Gastrocnemius medialis (tissue), 4 donors: ENCODE measurements around the gene FNDC3B. TPM values are rescaled to one million over a fixed set of nuclear protein-coding genes. Genes with fewer than 3 reads are reported as not detected.

Experiments
- ATAC-seq, 2 donors: fragments of 150-250 bp; one replicate each; pipeline ENCODE4 v1.9.1; 2016
- DNase-seq, 2 donors: peaks; one replicate each; pipeline ENCODE4 v3.0.0-alpha.2; 2019
- H3K27ac ChIP-seq, 4 donors: fragments of 200-600 bp; sonication (generic); 1 replicate in 1 of 4; 2 replicates in 3 of 4; pipeline ENCODE4 v1.5.1; 2016 to 2018; ENCODE audit warnings: mild to moderate bottlenecking in 2 of 4, moderate library complexity in 1 of 4
- H3K27me3 ChIP-seq, 3 donors: fragments of 200-600 bp; sonication (generic) in 2 of 3; 1 replicate in 1 of 3; 2 replicates in 2 of 3; pipeline versions ENCODE4 v1.5.1 to v1.6.0; 2016 to 2019; ENCODE audit warnings: mild to moderate bottlenecking in 1 of 3, moderate library complexity in 1 of 3
- H3K36me3 ChIP-seq, 2 donors: fragments of 200-600 bp; sonication (generic) in 1 of 2; one replicate each; pipeline ENCODE4 v1.5.1; 2017 to 2018
- H3K4me1 ChIP-seq, 2 donors: fragments of 200-600 bp; sonication (generic) in 1 of 2; one replicate each; pipeline ENCODE4 v1.5.1; 2016 to 2017; ENCODE audit warnings: mild to moderate bottlenecking in 2 of 2
- H3K4me3 ChIP-seq, 4 donors: fragments of 200-600 bp; sonication (generic) in 3 of 4; 1 replicate in 1 of 4; 2 replicates in 3 of 4; pipeline ENCODE4 v1.5.1; 2016 to 2019; ENCODE audit warnings: mild to moderate bottlenecking in 2 of 4
- H3K9me3 ChIP-seq, 3 donors: fragments of 200-600 bp; sonication (generic) in 2 of 3; 1 replicate in 1 of 3; 2 replicates in 2 of 3; pipeline ENCODE4 v1.5.1; 2016 to 2019
- POLR2A ChIP-seq, 2 donors: fragments of 450-650 bp; IDR thresholded peaks; one replicate each; pipeline ENCODE4 v1.6.1; 2017; ENCODE audit warnings: antibody characterized with exemption in 2 of 2, mild to moderate bottlenecking in 2 of 2, moderate library complexity in 2 of 2
- in situ Hi-C, 4 donors: fragments of 200-750 bp; cut with MboI; loops; one replicate each; pipeline versions ENCODE4 v1.15.0 to v1.8.0; 2017; ENCODE audit warnings: low sequenced_read_pairs in 4 of 4
- intact Hi-C: fragments of 100-400 bp; cut with DNase I; formaldehyde crosslinking; loops from one replicate; pipeline ENCODE4 v1.15.1; 2023; ENCODE audit warnings: low total_unique reads
- total RNA-seq, 4 donors: library from RNA; depleted of rRNA; stranded (reverse); fragments of >200 nt; gene quantifications; one replicate each; pipeline versions ENCODE4 v1.1.0 to v1.2.3, GENCODE V29; 2016
- TF ChIP-seq, protein P1 (sequence below), 5 experiments: fragments of 450-650 bp in 3 of 5; fragments of 200-600 bp in 2 of 5; sonication (generic) in 2 of 5; IDR thresholded peaks in 4 of 5; conservative IDR thresholded peaks in 1 of 5; 1 replicate in 4 of 5; 2 replicates in 1 of 5; pipeline ENCODE4 v1.5.1; 2016 to 2019; ENCODE audit warnings: antibody characterized with exemption in 5 of 5, mild to moderate bottlenecking in 3 of 5, moderate library complexity in 3 of 5

Gene FNDC3B
- total RNA-seq, 4 donors from 2014 or later: 42.5 to 110 (median 74.2) TPM

DNA sequence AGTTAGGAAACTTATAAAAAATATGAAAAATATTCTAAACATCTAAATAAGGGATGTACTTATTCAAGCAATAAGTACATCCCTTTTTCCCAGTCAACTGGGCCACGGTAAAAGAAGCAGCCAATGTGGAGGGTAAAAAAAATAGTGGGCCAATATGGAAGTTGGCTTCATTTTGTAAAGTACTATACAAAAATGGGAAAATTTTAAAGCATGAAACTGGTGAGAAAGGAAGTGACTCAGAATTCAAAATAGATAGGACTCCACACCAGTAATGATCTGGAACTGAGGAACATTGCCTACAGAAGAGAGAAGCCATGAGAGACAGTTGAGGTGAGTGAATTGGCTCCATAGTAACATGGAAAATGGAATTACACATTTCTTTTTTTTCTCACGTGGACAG lies 108.9 kb downstream of the FNDC3B start:
- in situ Hi-C loops (no loop called here), intact Hi-C loops (no loop called here)
- no peak overlapping the region for H3K4me3 ChIP-seq
- peaks cover 41 to 52% of the 10 kb centered on the region in 2 donors for H3K4me1 ChIP-seq
- no peaks in the 10 kb centered on the region for H3K27me3 ChIP-seq
- H3K9me3 ChIP-seq: no peaks in the 10 kb centered on the region
- DNase-seq: no peak
- TF ChIP-seq, protein P1, sequence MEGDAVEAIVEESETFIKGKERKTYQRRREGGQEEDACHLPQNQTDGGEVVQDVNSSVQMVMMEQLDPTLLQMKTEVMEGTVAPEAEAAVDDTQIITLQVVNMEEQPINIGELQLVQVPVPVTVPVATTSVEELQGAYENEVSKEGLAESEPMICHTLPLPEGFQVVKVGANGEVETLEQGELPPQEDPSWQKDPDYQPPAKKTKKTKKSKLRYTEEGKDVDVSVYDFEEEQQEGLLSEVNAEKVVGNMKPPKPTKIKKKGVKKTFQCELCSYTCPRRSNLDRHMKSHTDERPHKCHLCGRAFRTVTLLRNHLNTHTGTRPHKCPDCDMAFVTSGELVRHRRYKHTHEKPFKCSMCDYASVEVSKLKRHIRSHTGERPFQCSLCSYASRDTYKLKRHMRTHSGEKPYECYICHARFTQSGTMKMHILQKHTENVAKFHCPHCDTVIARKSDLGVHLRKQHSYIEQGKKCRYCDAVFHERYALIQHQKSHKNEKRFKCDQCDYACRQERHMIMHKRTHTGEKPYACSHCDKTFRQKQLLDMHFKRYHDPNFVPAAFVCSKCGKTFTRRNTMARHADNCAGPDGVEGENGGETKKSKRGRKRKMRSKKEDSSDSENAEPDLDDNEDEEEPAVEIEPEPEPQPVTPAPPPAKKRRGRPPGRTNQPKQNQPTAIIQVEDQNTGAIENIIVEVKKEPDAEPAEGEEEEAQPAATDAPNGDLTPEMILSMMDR (IDR thresholded peaks at IDR 0.05 in 4 of 5, conservative IDR thresholded peaks at IDR 0.05 in 1 of 5): no peak
- TF ChIP-seq POLR2A (IDR thresholded peaks at IDR 0.05): no peak
- no peak for ATAC-seq
- no peaks in the 10 kb centered on the region for H3K36me3 ChIP-seq
- peak overlapping the region in 1 of 4 donors; percentile 3 for H3K27ac ChIP-seq

- ATAC-seq: no peak
- no peaks in the 10 kb centered on the region for H3K36me3 ChIP-seq
- TF ChIP-seq POLR2A (IDR thresholded peaks at IDR 0.05): no peak
- TF ChIP-seq, protein P1 (IDR thresholded peaks at IDR 0.05 in 4 of 5, conservative IDR thresholded peaks at IDR 0.05 in 1 of 5): no peak
- DNase-seq: no peak
- H3K4me3 ChIP-seq: no peak overlapping the region
- peak overlapping the region in 1 of 4 donors; percentile 3 for H3K27ac ChIP-seq
- H3K27me3 ChIP-seq: no peaks in the 10 kb centered on the region
- peaks cover 48 to 59% of the 10 kb centered on the region in 2 donors for H3K4me1 ChIP-seq
- no peaks in the 10 kb centered on the region for H3K9me3 ChIP-seq
- intact Hi-C loops (no loop called here), in situ Hi-C loops (no loop called here)
Measured at GRCh38 chr3:172148702-172149565, 109.6 kb downstream of the FNDC3B start.

DNA sequence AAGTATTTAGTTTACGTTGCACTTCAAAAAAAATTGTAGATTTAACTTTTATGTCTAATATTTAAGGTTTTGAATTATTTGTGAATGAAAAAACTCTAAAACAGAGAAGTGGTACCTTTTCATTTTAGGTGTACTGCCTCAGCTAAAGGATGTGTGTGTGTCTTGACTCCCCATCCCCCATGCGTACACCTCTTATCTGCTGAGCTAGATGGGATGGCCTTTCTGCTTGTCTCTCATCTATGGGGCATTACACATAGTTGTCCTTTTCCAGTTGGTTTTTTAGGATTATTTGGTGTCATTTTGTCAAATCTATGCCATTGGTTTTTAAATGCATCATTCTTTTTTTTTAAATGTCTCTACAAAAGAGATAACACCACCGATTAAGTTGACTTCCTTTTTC lies 110.9 kb downstream of the FNDC3B start:
- H3K4me1 ChIP-seq: peaks cover 61 to 66% of the 10 kb centered on the region in 2 donors
- in situ Hi-C loops: no loop called here
- no peak for DNase-seq

GRCh38 chr3:172150913-172151650 lies 111.7 kb downstream of the FNDC3B start:
- H3K27ac ChIP-seq: peak overlapping the region in 3 of 4 donors; percentile 83 to 91 (median 83)
- intact Hi-C loops: no loop called here
- ATAC-seq (no peak), DNase-seq (no peak)
- H3K36me3 ChIP-seq: no peaks in the 10 kb centered on the region
- no peak overlapping the region for H3K4me3 ChIP-seq
- H3K4me1 ChIP-seq: peaks cover 70 to 71% of the 10 kb centered on the region in 2 donors
- in situ Hi-C loops: no loop called here
- no peaks in the 10 kb centered on the region for H3K27me3 ChIP-seq
- TF ChIP-seq, protein P1 (IDR thresholded peaks at IDR 0.05 in 4 of 5, conservative IDR thresholded peaks at IDR 0.05 in 1 of 5): no peak
- no peak for TF ChIP-seq POLR2A (IDR thresholded peaks at IDR 0.05)
- no peaks in the 10 kb centered on the region for H3K9me3 ChIP-seq

More for the DNA sequence above, 110.9 kb downstream of the FNDC3B start:
- intact Hi-C loops: no loop called here
- Histone ChIP-seq H3K27me3 (no peaks in the 10 kb centered on the region), H3K27ac (no peak overlapping the region), H3K36me3 (no peaks in the 10 kb centered on the region), H3K4me3 (no peak overlapping the region), H3K9me3 (no peaks in the 10 kb centered on the region)
- no peak for ATAC-seq
- no peak for TF ChIP-seq POLR2A (IDR thresholded peaks at IDR 0.05)
- TF ChIP-seq, protein P1 (IDR thresholded peaks at IDR 0.05 in 4 of 5, conservative IDR thresholded peaks at IDR 0.05 in 1 of 5): no peak
